ENCODE data around the gene UBALD1. TPM values are rescaled to one million over a fixed set of nuclear protein-coding genes. Genes with fewer than 3 reads are reported as not detected.
A peak's percentile ranks its signal among the peaks of the same experiment; 100 is the strongest.

UBALD1 gene
- total RNA-seq, 2 experiments from 2014 or later = 12.2 to 13.4 TPM

DNA sequence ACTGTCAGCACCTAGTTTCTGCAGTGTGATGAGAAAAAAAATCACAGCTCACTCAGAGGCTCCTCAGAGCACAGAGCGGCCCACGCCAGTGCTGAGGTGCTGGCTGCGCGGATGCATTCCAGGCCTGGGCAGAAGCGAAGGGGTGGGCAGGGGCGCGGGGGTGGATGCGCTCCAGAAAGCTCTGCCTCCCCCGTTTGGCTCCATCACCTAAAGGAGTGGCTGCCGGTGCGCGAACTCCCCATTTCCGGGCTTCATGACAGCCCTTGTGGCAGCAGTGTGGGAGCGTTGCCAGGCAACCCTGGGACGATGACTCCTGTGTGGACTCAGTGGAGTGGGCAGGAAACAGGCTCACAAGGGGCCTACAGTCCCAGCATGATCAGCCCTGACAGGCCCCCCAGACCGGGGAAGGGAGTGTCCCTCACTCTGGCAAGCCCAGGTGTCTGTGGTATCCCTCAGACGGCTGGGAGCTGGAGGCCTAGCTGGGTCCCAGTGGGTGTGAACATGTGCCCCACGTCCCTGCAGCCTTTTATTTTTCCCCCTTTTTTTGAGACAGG, 45.8 kb upstream of the UBALD1 start:
- Mint-ChIP-seq H3K36me3 (ENCODE audit: low read depth) (peaks cover 24% of the 10 kb centered on the region), H3K4me1 (ENCODE audit: low read depth) (peaks cover 62% of the 10 kb centered on the region), H3K9me3 (no peaks in the 10 kb centered on the region), H3K27ac (peak overlapping the region; percentile 76), H3K4me3 (no peak overlapping the region), H3K27me3 (no peaks in the 10 kb centered on the region)
- POLR2A ChIA-PET = interaction anchor here (0.6 to 2.2 kb wide), 8 partner anchors 10 to 121 kb away, joined by 3 to 6 read pairs (median 4); partner anchors contain the start of gene CDIP1
- TF ChIP-seq, protein P1, sequence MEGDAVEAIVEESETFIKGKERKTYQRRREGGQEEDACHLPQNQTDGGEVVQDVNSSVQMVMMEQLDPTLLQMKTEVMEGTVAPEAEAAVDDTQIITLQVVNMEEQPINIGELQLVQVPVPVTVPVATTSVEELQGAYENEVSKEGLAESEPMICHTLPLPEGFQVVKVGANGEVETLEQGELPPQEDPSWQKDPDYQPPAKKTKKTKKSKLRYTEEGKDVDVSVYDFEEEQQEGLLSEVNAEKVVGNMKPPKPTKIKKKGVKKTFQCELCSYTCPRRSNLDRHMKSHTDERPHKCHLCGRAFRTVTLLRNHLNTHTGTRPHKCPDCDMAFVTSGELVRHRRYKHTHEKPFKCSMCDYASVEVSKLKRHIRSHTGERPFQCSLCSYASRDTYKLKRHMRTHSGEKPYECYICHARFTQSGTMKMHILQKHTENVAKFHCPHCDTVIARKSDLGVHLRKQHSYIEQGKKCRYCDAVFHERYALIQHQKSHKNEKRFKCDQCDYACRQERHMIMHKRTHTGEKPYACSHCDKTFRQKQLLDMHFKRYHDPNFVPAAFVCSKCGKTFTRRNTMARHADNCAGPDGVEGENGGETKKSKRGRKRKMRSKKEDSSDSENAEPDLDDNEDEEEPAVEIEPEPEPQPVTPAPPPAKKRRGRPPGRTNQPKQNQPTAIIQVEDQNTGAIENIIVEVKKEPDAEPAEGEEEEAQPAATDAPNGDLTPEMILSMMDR (IDR thresholded peaks at IDR 0.05) = no peak
- DNase-seq (peak; percentile 97), ATAC-seq (peak; percentile 77)
- CTCF ChIA-PET = interaction anchor here (1.0 to 3.7 kb wide), 4 partner anchors 10 to 36 kb away, joined by 3 to 23 read pairs (median 5); partner anchors contain the start of gene MGRN1
- intact Hi-C loops (cut with micrococcal nuclease) = no loop called here

DNA sequence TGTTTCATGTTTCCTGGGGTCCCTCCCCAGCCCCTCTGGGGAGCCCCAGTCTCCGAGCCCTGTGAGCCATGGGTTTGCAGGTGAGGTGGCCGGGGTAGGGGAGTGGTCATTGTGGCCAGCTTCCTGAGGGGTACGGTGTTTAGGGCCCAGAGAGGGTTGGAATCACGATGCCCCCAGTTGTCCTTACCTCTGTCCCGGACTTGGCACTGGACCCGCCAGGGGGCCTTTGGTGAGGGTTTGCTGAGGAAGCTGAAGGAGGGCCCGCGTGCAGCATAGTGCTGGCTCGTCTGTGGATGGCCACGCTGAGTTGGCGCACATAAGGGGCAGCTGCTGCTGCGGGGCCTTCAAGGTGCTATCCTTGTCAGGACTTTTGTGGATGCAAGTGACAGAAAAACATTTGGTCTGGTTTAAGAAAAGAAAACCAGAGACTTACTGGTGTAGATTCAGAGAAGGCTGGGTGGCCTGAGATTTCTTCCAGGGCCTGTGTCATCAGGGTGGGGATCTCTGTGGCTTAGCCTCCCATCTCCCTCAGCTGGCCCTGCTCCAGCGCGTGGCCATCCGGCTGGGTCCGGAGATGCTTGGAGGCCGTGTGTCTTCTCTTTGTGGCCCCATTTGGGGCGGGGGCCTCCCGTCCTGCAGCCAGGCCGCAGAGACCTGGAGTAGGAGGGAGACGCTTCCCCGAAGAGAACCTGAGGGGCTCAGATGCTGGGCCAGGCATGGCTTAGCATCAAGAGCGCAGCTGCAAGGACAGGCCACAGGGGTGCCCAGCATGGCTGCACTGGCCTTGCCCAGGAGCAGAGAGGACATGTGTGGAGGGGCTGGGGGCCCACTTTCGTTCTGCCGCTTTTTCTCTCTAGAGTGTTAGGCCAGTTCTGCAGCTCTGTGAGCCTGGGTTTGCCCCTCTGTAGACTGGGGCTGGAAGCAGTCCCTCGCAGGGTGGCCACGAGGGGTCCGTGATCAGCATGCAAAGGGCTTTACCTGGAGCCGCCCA, 45.0 kb upstream of the UBALD1 start:
- ChIA-PET POLR2A (interaction anchor here (1.1 to 2.2 kb wide), 7 partner anchors 10 to 155 kb away, joined by 4 to 6 read pairs (median 5); no protein-coding TSS in a partner anchor), CTCF (interaction anchor here (1.0 to 3.7 kb wide), 4 partner anchors 9 to 35 kb away, joined by 3 to 23 read pairs (median 4); partner anchors contain the start of gene MGRN1)
- ATAC-seq = no peak
- Mint-ChIP-seq H3K9me3 (no peaks in the 10 kb centered on the region), H3K27me3 (no peaks in the 10 kb centered on the region), H3K36me3 (ENCODE audit: low read depth) (peaks cover 23% of the 10 kb centered on the region), H3K4me3 (no peak overlapping the region), H3K4me1 (ENCODE audit: low read depth) (peaks cover 55% of the 10 kb centered on the region), H3K27ac (peak overlapping the region; percentile 76)
- intact Hi-C loops (cut with micrococcal nuclease) = no loop called here
- DNase-seq = no peak
- TF ChIP-seq, protein P1 (IDR thresholded peaks at IDR 0.05) = no peak

- intact Hi-C loops (cut with micrococcal nuclease) = no loop called here
- ATAC-seq (no peak), DNase-seq (no peak)
- Mint-ChIP-seq H3K9me3 (no peaks in the 10 kb centered on the region), H3K4me1 (ENCODE audit: low read depth) (peaks cover 35% of the 10 kb centered on the region), H3K36me3 (ENCODE audit: low read depth) (peaks cover 15% of the 10 kb centered on the region), H3K4me3 (no peak overlapping the region), H3K27me3 (no peaks in the 10 kb centered on the region), H3K27ac (no peak overlapping the region)
- ChIA-PET POLR2A (no interaction called here), CTCF (interaction anchor here (0.7 kb wide), 1 partner anchor 237 kb away, joined by 3 read pairs; no protein-coding TSS in a partner anchor)
- TF ChIP-seq, protein P1 (IDR thresholded peaks at IDR 0.05) = no peak
These were observed 42.3 kb upstream of the UBALD1 start for GRCh38 chr16:4656695-4657686.

DNA sequence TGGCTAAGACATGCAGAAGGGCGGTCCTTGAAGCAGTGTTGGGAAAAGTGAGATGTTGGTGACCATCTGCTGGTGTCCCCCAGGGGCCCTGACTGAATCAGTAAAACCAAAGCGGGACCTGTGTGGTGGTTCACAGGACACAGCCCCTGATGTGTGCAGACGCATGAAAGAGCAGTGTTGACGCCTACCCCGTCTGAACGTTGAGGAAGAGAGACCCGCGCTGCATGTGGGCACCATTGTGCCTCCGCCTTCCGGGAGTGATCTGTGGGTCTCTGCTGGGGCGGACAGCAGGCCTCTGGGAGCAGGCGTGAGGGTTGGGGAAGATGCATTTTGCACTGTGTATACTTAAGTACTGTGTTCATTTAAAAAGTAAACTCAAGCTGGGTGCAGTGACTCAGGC, 41.5 kb upstream of the UBALD1 start:
- peaks cover 19% of the 10 kb centered on the region for H3K36me3 Mint-ChIP-seq (ENCODE audit: low read depth)
- CTCF ChIA-PET = no interaction called here
- H3K4me3 Mint-ChIP-seq = no peak overlapping the region
- ATAC-seq (no peak), DNase-seq (no peak)
- H3K27me3 Mint-ChIP-seq = no peaks in the 10 kb centered on the region
- intact Hi-C loops (cut with micrococcal nuclease) = no loop called here
- POLR2A ChIA-PET = no interaction called here
- TF ChIP-seq, protein P1 (IDR thresholded peaks at IDR 0.05) = no peak
- peaks cover 28% of the 10 kb centered on the region for H3K4me1 Mint-ChIP-seq (ENCODE audit: low read depth)
- no peak overlapping the region for H3K27ac Mint-ChIP-seq
- no peaks in the 10 kb centered on the region for H3K9me3 Mint-ChIP-seq

All from activated CD8-positive, alpha-beta T cell treated with anti-CD3 and anti-CD28 coated beads for 36 hours (primary cell).